Calu3 (cell line): Measurements from ENCODE around the gene PLXNA4. TPM values are rescaled to one million over a fixed set of nuclear protein-coding genes. Genes with fewer than 3 reads are reported as not detected.

Experiments
- BruUV-seq: library from RNA; stranded (reverse); fragments of 400-500 nt; replicated peaks from 2 replicates; lab custom pipeline; 2021; lab: Mats Ljungman, UMichigan
- CTCF ChIA-PET: fragments of 300-600 bp; sonication (Branson Sonifier 250); formaldehyde crosslinking; loops from one replicate; lab custom pipeline; 2022; ENCODE audit warnings: antibody characterized with exemption; lab: Charles Lee
- DNase-seq: peaks from one replicate; pipeline ENCODE4 v3.0.0; 2022
- H3K27ac Mint-ChIP-seq: one replicate; pipeline ENCODE4 v1.8.0; 2022; ENCODE audit warnings: mixed read lengths; ENCODE audit not compliant: unreplicated experiment
- H3K27me3 Mint-ChIP-seq: one replicate; pipeline ENCODE4 v1.8.0; 2022; ENCODE audit warnings: mixed read lengths; ENCODE audit not compliant: unreplicated experiment
- H3K36me3 Mint-ChIP-seq: one replicate; pipeline ENCODE4 v1.8.0; 2022; ENCODE audit warnings: mild to moderate bottlenecking, moderate library complexity, mixed read lengths; ENCODE audit not compliant: insufficient read depth, unreplicated experiment
- H3K4me1 Mint-ChIP-seq: one replicate; pipeline ENCODE4 v1.8.0; 2022; ENCODE audit warnings: mild to moderate bottlenecking, low read depth, mixed read lengths; ENCODE audit not compliant: unreplicated experiment
- H3K4me3 Mint-ChIP-seq: one replicate; pipeline ENCODE4 v1.8.0; 2022; ENCODE audit warnings: mild to moderate bottlenecking, low read depth, moderate library complexity, mixed read lengths; ENCODE audit not compliant: unreplicated experiment
- H3K9me3 Mint-ChIP-seq: one replicate; pipeline ENCODE4 v1.8.0; 2022; ENCODE audit warnings: low read depth, mixed read lengths; ENCODE audit not compliant: unreplicated experiment
- CTCF ChIP-seq: fragments of 200-600 bp; IDR thresholded peaks from one replicate; pipeline ENCODE4 v1.8.0; 2022; ENCODE audit warnings: antibody characterized with exemption; ENCODE audit not compliant: unreplicated experiment
- intact Hi-C: fragments of 100-400 bp; cut with micrococcal nuclease; formaldehyde crosslinking; loops from one replicate; pipeline ENCODE4 v1.10.0; 2022; ENCODE audit not compliant: unreplicated experiment
- total RNA-seq: library from RNA; stranded (reverse); gene quantifications from 2 replicates; pipeline ENCODE4 v1.2.3, GENCODE V29; 2022

Gene PLXNA4
- total RNA-seq, 1 experiment from 2014 or later = not detected

- Mint-ChIP-seq H3K4me3 (no peak overlapping the region), H3K4me1 (no peaks in the 10 kb centered on the region), H3K27ac (no peak overlapping the region), H3K36me3 (no peaks in the 10 kb centered on the region), H3K27me3 (peaks cover 74% of the 10 kb centered on the region), H3K9me3 (peaks cover 5% of the 10 kb centered on the region)
- BruUV-seq = no TSS peak
- DNase-seq = no peak
- intact Hi-C loops = no loop called here
- TF ChIP-seq CTCF = no peak
- CTCF ChIA-PET = no interaction called here
Observed at GRCh38 chr7:132433301-132433700, 143.0 kb downstream of the PLXNA4 start.

- intact Hi-C loops = no loop called here
- Mint-ChIP-seq H3K4me1 (no peaks in the 10 kb centered on the region), H3K27ac (no peak overlapping the region), H3K9me3 (peaks cover 5% of the 10 kb centered on the region), H3K4me3 (no peak overlapping the region), H3K36me3 (no peaks in the 10 kb centered on the region), H3K27me3 (peaks cover 67% of the 10 kb centered on the region)
- no TSS peak for BruUV-seq
- CTCF ChIA-PET = interaction anchor here (0.6 kb wide), 1 partner anchor 462 kb away, joined by 3 read pairs; no protein-coding TSS in a partner anchor
- no peak for TF ChIP-seq CTCF
- DNase-seq = peak; percentile 32
Observed at GRCh38 chr7:132430861-132431822, 145.1 kb downstream of the PLXNA4 start.

- CTCF ChIA-PET = no interaction called here
- BruUV-seq = no TSS peak
- Mint-ChIP-seq H3K36me3 (no peaks in the 10 kb centered on the region), H3K27me3 (peaks cover 61% of the 10 kb centered on the region), H3K4me3 (no peak overlapping the region), H3K27ac (no peak overlapping the region), H3K9me3 (peaks cover 5% of the 10 kb centered on the region), H3K4me1 (no peaks in the 10 kb centered on the region)
- intact Hi-C loops = no loop called here
- TF ChIP-seq CTCF = no peak
- DNase-seq = no peak
Observed at GRCh38 chr7:132430041-132430855, 146.0 kb downstream of the PLXNA4 start.

GRCh38 chr7:132429181-132429580 is 147.1 kb downstream of the PLXNA4 start:
- intact Hi-C loops = no loop called here
- no TSS peak for BruUV-seq
- peaks cover 57% of the 10 kb centered on the region for H3K27me3 Mint-ChIP-seq
- no peak for TF ChIP-seq CTCF
- CTCF ChIA-PET = no interaction called here
- no peak overlapping the region for H3K27ac Mint-ChIP-seq
- H3K9me3 Mint-ChIP-seq = peaks cover 2% of the 10 kb centered on the region
- H3K36me3 Mint-ChIP-seq = no peaks in the 10 kb centered on the region
- no peak overlapping the region for H3K4me3 Mint-ChIP-seq
- no peaks in the 10 kb centered on the region for H3K4me1 Mint-ChIP-seq
- no peak for DNase-seq
